GM23338 (cell line): ENCODE measurements around the gene TRUB1.

ENCODE experiments used
- POLR2AphosphoS5 ChIP-seq: IDR thresholded peaks from 2 replicates; pipeline ENCODE4 v1.6.1; 2016; ENCODE audit warnings: antibody characterized with exemption, low read depth
- TF ChIP-seq, protein P1 (sequence below), 2 experiments: fragments of 200-600 bp in 1 of 2; sonication (generic) in 1 of 2; conservative IDR thresholded peaks; 2 replicates each; pipeline versions ENCODE4 v1.5.1 to v1.6.1; 2016 to 2017; ENCODE audit warnings: antibody characterized with exemption in 2 of 2, low read depth in 2 of 2, mild to moderate bottlenecking in 2 of 2, moderate library complexity in 1 of 2

DNA sequence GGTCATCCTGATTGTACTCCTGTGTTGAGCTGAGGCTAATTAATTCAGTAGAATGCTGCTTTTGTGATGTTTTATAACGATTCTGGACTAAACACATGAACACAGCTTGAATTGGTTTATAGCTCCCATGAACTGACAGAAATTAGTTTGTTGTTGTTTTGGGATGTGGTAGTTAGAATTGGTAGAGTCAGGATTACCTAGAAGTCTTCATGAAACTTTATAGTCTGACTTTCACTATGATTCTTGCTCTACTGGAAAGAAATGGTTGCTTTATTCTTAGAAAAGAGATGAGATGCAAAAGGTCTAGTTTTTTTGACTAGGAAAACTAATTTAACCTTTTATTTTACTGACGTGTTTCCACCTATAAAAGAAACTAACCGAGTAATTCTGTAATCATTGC is 23.4 kb upstream of the TRUB1 start:
- TF ChIP-seq, protein P1, sequence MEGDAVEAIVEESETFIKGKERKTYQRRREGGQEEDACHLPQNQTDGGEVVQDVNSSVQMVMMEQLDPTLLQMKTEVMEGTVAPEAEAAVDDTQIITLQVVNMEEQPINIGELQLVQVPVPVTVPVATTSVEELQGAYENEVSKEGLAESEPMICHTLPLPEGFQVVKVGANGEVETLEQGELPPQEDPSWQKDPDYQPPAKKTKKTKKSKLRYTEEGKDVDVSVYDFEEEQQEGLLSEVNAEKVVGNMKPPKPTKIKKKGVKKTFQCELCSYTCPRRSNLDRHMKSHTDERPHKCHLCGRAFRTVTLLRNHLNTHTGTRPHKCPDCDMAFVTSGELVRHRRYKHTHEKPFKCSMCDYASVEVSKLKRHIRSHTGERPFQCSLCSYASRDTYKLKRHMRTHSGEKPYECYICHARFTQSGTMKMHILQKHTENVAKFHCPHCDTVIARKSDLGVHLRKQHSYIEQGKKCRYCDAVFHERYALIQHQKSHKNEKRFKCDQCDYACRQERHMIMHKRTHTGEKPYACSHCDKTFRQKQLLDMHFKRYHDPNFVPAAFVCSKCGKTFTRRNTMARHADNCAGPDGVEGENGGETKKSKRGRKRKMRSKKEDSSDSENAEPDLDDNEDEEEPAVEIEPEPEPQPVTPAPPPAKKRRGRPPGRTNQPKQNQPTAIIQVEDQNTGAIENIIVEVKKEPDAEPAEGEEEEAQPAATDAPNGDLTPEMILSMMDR (conservative IDR thresholded peaks at IDR 0.05; ENCODE audit: low read depth in 2 of 2), result no peak
- TF ChIP-seq POLR2AphosphoS5, result no peak
